Rectal smooth muscle tissue (tissue), 1 donor: ENCODE data around the gene MAML1.

Source experiments
- H3K27ac ChIP-seq: one replicate; pipeline ENCODE4 v1.7.0; 2013; ENCODE audit warnings: low read depth, low read length, inconsistent platforms
- H3K27me3 ChIP-seq: one replicate; pipeline ENCODE4 v1.7.0; 2013; ENCODE audit warnings: low read length; ENCODE audit not compliant: control insufficient read depth, insufficient read depth
- H3K36me3 ChIP-seq: one replicate; pipeline ENCODE4 v1.7.0; 2013; ENCODE audit warnings: low read length; ENCODE audit not compliant: control insufficient read depth, insufficient read depth
- H3K4me1 ChIP-seq: one replicate; pipeline ENCODE4 v1.7.0; 2013; ENCODE audit warnings: low read length; ENCODE audit not compliant: control insufficient read depth, insufficient read depth
- H3K4me3 ChIP-seq: one replicate; pipeline ENCODE4 v1.7.0; 2013; ENCODE audit warnings: low read length
- H3K9ac ChIP-seq: one replicate; pipeline ENCODE4 v1.7.0; 2013; ENCODE audit warnings: low read length

The MAML1 gene

DNA sequence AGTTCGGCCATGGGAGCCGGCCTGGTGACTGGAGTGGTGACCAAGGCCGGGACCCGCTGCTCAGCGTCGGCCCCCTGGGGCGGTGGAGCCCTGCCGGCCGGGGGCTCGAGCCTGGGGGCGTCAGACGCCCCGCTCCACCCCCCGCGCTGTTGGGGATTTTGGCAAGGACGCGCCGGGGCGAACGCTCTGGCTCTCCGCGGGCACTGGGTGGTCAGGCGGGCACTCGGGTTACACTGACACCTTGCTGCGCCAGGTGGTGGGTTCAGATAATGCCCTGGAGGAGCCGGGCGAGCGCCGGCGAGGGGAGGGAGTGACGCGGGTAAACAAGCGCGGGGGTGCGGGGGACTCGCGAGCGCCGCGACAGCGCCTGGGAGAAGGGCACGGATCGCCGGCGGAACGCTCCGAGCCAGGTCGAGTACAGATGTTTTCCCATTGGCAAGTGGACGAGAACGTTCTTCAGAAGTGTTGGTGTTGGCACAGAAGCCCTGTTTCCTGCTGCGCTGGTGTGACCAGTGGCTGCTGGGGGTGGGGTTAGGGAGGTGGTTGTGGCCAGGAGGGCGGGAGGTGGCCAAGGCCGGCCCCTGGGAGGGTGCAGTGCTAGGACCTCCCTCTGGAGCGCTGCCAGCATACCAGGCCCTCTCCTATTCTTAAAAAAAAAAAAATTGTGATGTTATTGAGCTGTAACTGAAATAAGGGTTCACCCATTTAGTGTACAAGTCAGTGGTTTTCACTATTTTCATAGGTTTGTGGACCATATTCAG lies 88.9 kb downstream of the MAML1 start:
- Histone ChIP-seq H3K27me3 (no peaks in the 10 kb centered on the region), H3K4me3 (peak overlapping the region; percentile 89), H3K4me1 (peaks cover 32% of the 10 kb centered on the region), H3K36me3 (peaks cover 31% of the 10 kb centered on the region), H3K9ac (peak overlapping the region; percentile 96), H3K27ac (peak overlapping the region; percentile 98)

DNA sequence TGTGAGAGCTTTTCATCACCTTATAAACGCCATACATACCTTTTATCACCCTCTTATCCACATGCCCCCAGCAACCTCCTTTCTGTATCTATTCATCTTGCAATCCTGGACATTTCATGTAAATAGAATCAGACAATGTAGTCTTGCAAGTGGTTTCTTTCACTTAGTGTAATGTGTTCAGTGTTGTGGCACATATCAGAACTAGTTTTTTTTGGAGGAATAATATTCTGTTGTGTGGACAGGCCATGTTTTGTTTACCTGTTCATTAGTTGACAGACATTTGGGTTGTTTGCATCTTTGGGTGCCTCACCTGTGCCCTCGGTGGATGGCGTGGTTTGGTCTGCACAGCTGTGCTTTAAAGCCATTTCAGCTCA lies 89.4 kb downstream of the MAML1 start:
- peak overlapping the region; percentile 89 for H3K4me3 ChIP-seq
- H3K27me3 ChIP-seq = no peaks in the 10 kb centered on the region
- no peak overlapping the region for H3K27ac ChIP-seq
- peaks cover 32% of the 10 kb centered on the region for H3K4me1 ChIP-seq
- H3K9ac ChIP-seq = peak overlapping the region; percentile 0
- peaks cover 31% of the 10 kb centered on the region for H3K36me3 ChIP-seq

GRCh38 chr5:179822444-179822990 lies 89.9 kb downstream of the MAML1 start:
- H3K27me3 ChIP-seq = no peaks in the 10 kb centered on the region
- peak overlapping the region; percentile 0 for H3K9ac ChIP-seq
- H3K27ac ChIP-seq = no peak overlapping the region
- peak overlapping the region; percentile 89 for H3K4me3 ChIP-seq
- H3K36me3 ChIP-seq = peaks cover 32% of the 10 kb centered on the region
- H3K4me1 ChIP-seq = peaks cover 32% of the 10 kb centered on the region

DNA sequence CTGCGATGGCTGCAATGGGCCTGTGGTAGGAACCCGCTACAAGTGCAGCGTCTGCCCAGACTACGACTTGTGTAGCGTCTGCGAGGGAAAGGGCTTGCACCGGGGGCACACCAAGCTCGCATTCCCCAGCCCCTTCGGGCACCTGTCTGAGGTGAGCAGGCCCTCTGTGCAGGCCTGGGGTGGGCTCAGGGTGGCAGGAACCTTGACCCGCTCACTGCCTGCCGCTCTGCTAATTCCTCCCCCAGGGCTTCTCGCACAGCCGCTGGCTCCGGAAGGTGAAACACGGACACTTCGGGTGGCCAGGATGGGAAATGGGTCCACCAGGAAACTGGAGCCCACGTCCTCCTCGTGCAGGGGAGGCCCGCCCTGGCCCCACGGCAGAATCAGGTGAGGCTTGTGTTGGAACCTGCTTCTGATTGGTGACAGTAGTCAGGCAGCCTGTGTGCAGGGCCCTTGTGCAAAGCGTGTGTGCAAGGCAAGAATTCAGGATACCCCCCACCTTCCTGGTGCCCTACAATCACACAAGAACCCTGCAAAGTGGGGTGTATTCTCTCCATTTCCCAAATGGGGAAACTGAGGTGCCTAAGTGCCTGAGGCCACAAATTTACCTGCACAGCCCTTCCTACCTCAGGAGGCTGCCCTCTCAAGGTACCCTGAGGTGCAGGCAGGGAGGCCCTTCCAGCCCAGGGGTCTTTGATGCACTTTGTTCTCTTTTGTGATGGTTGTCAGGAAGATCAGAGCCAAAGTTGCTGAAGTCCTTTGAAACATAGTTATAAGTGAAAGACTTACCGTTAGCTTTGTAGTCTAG lies 91.5 kb downstream of the MAML1 start:
- Histone ChIP-seq H3K9ac (no peak overlapping the region), H3K36me3 (peaks cover 38% of the 10 kb centered on the region), H3K4me3 (no peak overlapping the region), H3K27ac (no peak overlapping the region), H3K27me3 (no peaks in the 10 kb centered on the region), H3K4me1 (peaks cover 25% of the 10 kb centered on the region)

- no peaks in the 10 kb centered on the region for H3K27me3 ChIP-seq
- H3K9ac ChIP-seq = no peak overlapping the region
- no peak overlapping the region for H3K27ac ChIP-seq
- H3K4me1 ChIP-seq = peaks cover 20% of the 10 kb centered on the region
- H3K36me3 ChIP-seq = peaks cover 42% of the 10 kb centered on the region
- no peak overlapping the region for H3K4me3 ChIP-seq
Observed at GRCh38 chr5:179824745-179825112, 92.1 kb downstream of the MAML1 start.

DNA sequence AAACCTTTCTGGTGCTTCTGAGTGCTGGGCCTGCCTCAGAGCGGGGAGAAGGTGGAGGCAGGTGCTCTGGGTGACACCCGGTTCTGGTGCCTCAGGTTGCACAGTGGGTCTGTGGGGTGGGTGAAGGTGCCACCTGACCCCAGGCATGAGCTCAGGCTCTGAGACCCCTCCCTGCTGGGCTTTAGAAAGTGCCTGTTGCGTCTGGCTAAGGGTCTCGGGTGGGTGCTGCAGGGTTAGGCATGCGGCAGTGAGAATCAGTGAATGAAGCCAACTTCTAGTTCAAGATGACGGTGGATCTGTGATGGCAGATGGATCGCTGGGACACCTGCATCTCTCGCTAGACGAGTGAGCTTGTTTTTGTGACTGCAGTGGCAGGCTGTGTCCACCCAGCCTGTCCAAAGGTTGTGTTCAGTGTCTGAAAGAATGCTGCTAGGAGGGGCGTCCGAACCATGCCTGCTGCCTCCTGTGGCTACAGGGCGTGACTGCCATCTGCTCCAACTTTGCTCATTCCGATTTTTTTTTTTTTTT lies 93.1 kb downstream of the MAML1 start:
- no peak overlapping the region for H3K9ac ChIP-seq
- peaks cover 13% of the 10 kb centered on the region for H3K4me1 ChIP-seq
- no peaks in the 10 kb centered on the region for H3K27me3 ChIP-seq
- no peak overlapping the region for H3K4me3 ChIP-seq
- H3K36me3 ChIP-seq = peaks cover 49% of the 10 kb centered on the region
- H3K27ac ChIP-seq = no peak overlapping the region
